Neuronal stem cell (in vitro differentiated cells): ENCODE data around the gene FYN.
"Not testable (repeated sequence)": the region's sequence is repeated elsewhere in the genome, so short reads cannot be mapped to it uniquely, and the experiment has no call there.

Source experiments
- DNase-seq: peaks from one replicate; pipeline ENCODE4 v3.0.0-alpha.2; 2013; ENCODE audit warnings: low spot score
- H2AFZ ChIP-seq: one replicate; pipeline ENCODE4 v1.6.1; 2013; ENCODE audit warnings: mild to moderate bottlenecking, low read length, inconsistent platforms
- H2AK5ac ChIP-seq: 2 replicates; pipeline ENCODE4 v1.6.1; 2013; ENCODE audit warnings: low read depth, mild to moderate bottlenecking, inconsistent platforms, low read length, moderate library complexity, mixed read lengths
- H2BK120ac ChIP-seq: 2 replicates; pipeline ENCODE4 v1.6.1; 2013; ENCODE audit warnings: low read depth, mild to moderate bottlenecking, inconsistent platforms, low read length, moderate library complexity, mixed read lengths
- H2BK12ac ChIP-seq: one replicate; pipeline ENCODE4 v1.6.1; 2013; ENCODE audit warnings: low read length, inconsistent platforms
- H2BK15ac ChIP-seq: 2 replicates; pipeline ENCODE4 v1.6.1; 2013; ENCODE audit warnings: mild to moderate bottlenecking, low read length, inconsistent platforms, mixed read lengths
- H2BK5ac ChIP-seq: one replicate; pipeline ENCODE4 v1.6.1; 2013; ENCODE audit warnings: inconsistent platforms, mild to moderate bottlenecking, low read length, moderate library complexity
- H3K14ac ChIP-seq: one replicate; pipeline ENCODE4 v1.6.1; 2013; ENCODE audit warnings: low read length, inconsistent platforms
- H3K18ac ChIP-seq: 2 replicates; pipeline ENCODE4 v1.6.1; 2013; ENCODE audit warnings: low read length, inconsistent platforms
- H3K23ac ChIP-seq: 2 replicates; pipeline ENCODE4 v1.6.1; 2013; ENCODE audit warnings: low read depth, mild to moderate bottlenecking, mixed read lengths, low read length, inconsistent platforms; ENCODE audit not compliant: poor library complexity
- H3K27ac ChIP-seq: replicated peaks from 3 replicates; pipeline ENCODE4 v1.5.1; 2013; ENCODE audit warnings: low read length, inconsistent platforms
- H3K27me3 ChIP-seq, 3 experiments: 2 replicates each; pipeline ENCODE4 v1.6.1; 2013; ENCODE audit warnings: low read length in 3 of 3, mild to moderate bottlenecking in 2 of 3, inconsistent platforms in 1 of 3, low read depth in 1 of 3, mixed read lengths in 1 of 3, moderate library complexity in 1 of 3; ENCODE audit not compliant: control insufficient read depth in 3 of 3, insufficient read depth in 3 of 3
- H3K36me3 ChIP-seq, 2 donors: replicated peaks in 1 of 2; 2 replicates each; pipeline ENCODE4 v1.6.1; 2013; ENCODE audit warnings: low read length in 2 of 2; ENCODE audit not compliant: control insufficient read depth in 2 of 2, insufficient read depth in 2 of 2
- H3K4ac ChIP-seq: 2 replicates; pipeline ENCODE4 v1.6.1; 2013; ENCODE audit warnings: inconsistent platforms, mild to moderate bottlenecking, low read length, moderate library complexity
- H3K4me1 ChIP-seq, 2 donors: 1 replicate in 1 of 2; 2 replicates in 1 of 2; pipeline ENCODE4 v1.6.1; 2013; ENCODE audit warnings: low read length in 2 of 2, low read depth in 1 of 2; ENCODE audit not compliant: control insufficient read depth in 2 of 2, insufficient read depth in 1 of 2
- H3K4me2 ChIP-seq: one replicate; pipeline ENCODE4 v1.6.1; 2013; ENCODE audit warnings: mild to moderate bottlenecking, low read length, inconsistent platforms; ENCODE audit not compliant: insufficient read depth, poor library complexity, severe bottlenecking
- H3K4me3 ChIP-seq, 2 donors: 2 replicates each; pipeline ENCODE4 v1.5.1; 2013; ENCODE audit warnings: low read length in 2 of 2, mild to moderate bottlenecking in 2 of 2, inconsistent platforms in 1 of 2, moderate library complexity in 1 of 2
- H3K79me1 ChIP-seq: one replicate; pipeline ENCODE4 v1.6.1; 2013; ENCODE audit warnings: low read depth, mild to moderate bottlenecking, inconsistent platforms, low read length, moderate library complexity
- H3K9ac ChIP-seq: one replicate; pipeline ENCODE4 v1.6.1; 2013; ENCODE audit warnings: mild to moderate bottlenecking, low read depth, low read length, inconsistent platforms; ENCODE audit not compliant: poor library complexity
- H3K9me3 ChIP-seq, 2 donors: replicated peaks in 1 of 2; 2 replicates each; pipeline versions ENCODE3 to v1.6.1; 2013; ENCODE audit warnings: low read length in 2 of 2, mild to moderate bottlenecking in 2 of 2, inconsistent platforms in 1 of 2, low read depth in 1 of 2, mixed read lengths in 1 of 2, moderate library complexity in 1 of 2; ENCODE audit not compliant: control insufficient read depth in 2 of 2, insufficient read depth in 1 of 2
- H4K8ac ChIP-seq: one replicate; pipeline ENCODE4 v1.6.1; 2013; ENCODE audit warnings: low read depth, mild to moderate bottlenecking, inconsistent platforms, low read length, moderate library complexity
- H4K91ac ChIP-seq: one replicate; pipeline ENCODE4 v1.6.1; 2013; ENCODE audit warnings: low read length, low read depth, mild to moderate bottlenecking, inconsistent platforms; ENCODE audit not compliant: poor library complexity
- WGBS, 2 donors: extraction: QIAGEN DNeasy Blood & Tissue Kit; methylation state at CpG; one replicate each; pipeline ENCODE4 v1.1.7; 2013; ENCODE audit warnings: missing lambda C conversion rate in 2 of 2, mixed read lengths in 1 of 2; ENCODE audit not compliant: insufficient read length in 2 of 2, insufficient replicate concordance in 1 of 2; ENCODE audit errors: extremely low coverage in 2 of 2; 5-methylcytosine and 5-hydroxymethylcytosine counted together

The FYN gene

GRCh38 chr6:111911428-111911827, 38.2 kb upstream of the FYN start:
- Histone ChIP-seq H3K4me1 (no peaks in the 10 kb centered on the region), H3K4me2 (no peak overlapping the region), H3K9me3 (no peaks in the 10 kb centered on the region), H2BK12ac (no peak overlapping the region), H2AFZ (peak overlapping the region; percentile 51), H3K23ac (no peak overlapping the region), H2BK15ac (no peak overlapping the region), H3K18ac (no peak overlapping the region), H2BK5ac (no peak overlapping the region), H3K4me3 (no peak overlapping the region), H3K4ac (no peak overlapping the region), H3K9ac (no peak overlapping the region), H3K14ac (no peak overlapping the region), H2AK5ac (no peak overlapping the region), H2BK120ac (no peak overlapping the region), H3K79me1 (no peaks in the 10 kb centered on the region), H4K91ac (no peak overlapping the region), H3K27ac (no peak overlapping the region), H3K27me3 (no peaks in the 10 kb centered on the region), H3K36me3 (no peaks in the 10 kb centered on the region), H4K8ac (no peak overlapping the region)
- no peak for DNase-seq
- no CpG with 5 or more reads among the region's 7 CpGs for WGBS, 2 donors

GRCh38 chr6:111909238-111909637, 36.0 kb upstream of the FYN start:
- Histone ChIP-seq H2BK5ac (no peak overlapping the region), H3K4me3 (no peak overlapping the region), H3K4me2 (no peak overlapping the region), H2BK12ac (no peak overlapping the region), H4K91ac (no peak overlapping the region), H3K79me1 (no peaks in the 10 kb centered on the region), H2BK120ac (no peak overlapping the region), H3K23ac (no peak overlapping the region), H2BK15ac (no peak overlapping the region), H2AK5ac (no peak overlapping the region), H2AFZ (no peak overlapping the region), H3K36me3 (no peaks in the 10 kb centered on the region), H3K27ac (no peak overlapping the region), H3K9ac (no peak overlapping the region), H3K18ac (no peak overlapping the region), H3K14ac (no peak overlapping the region), H4K8ac (no peak overlapping the region), H3K4ac (no peak overlapping the region), H3K27me3 (no peaks in the 10 kb centered on the region), H3K9me3 (no peaks in the 10 kb centered on the region), H3K4me1 (no peaks in the 10 kb centered on the region)
- WGBS, 2 donors = no CpG with 5 or more reads among the region's 3 CpGs
- DNase-seq = no peak

GRCh38 chr6:111908365-111908764, 35.1 kb upstream of the FYN start:
- not testable (repeated sequence) for H3K4me1 ChIP-seq, H3K36me3 ChIP-seq, H3K23ac ChIP-seq, H3K4me2 ChIP-seq, H2BK12ac ChIP-seq, H2BK15ac ChIP-seq, H4K8ac ChIP-seq, DNase-seq, H2AK5ac ChIP-seq, H3K27me3 ChIP-seq, H3K9me3 ChIP-seq, H2AFZ ChIP-seq, H2BK120ac ChIP-seq, H2BK5ac ChIP-seq, H3K79me1 ChIP-seq, H3K27ac ChIP-seq, H3K14ac ChIP-seq, H3K9ac ChIP-seq, H3K4me3 ChIP-seq, H3K18ac ChIP-seq, H4K91ac ChIP-seq, H3K4ac ChIP-seq
- no CpG with 5 or more reads among the region's 17 CpGs for whole genome bisulfite sequencing, 2 donors

GRCh38 chr6:111900735-111901134, 27.5 kb upstream of the FYN start:
- no peak overlapping the region for H3K4me3 ChIP-seq
- WGBS, 2 donors = no CpG with 5 or more reads among the region's 5 CpGs
- H3K27me3 ChIP-seq = no peaks in the 10 kb centered on the region

More at GRCh38 chr6:111900735-111901134, 27.5 kb upstream of the FYN start:
- Histone ChIP-seq H3K18ac (no peak overlapping the region), H3K36me3 (no peaks in the 10 kb centered on the region), H3K9ac (no peak overlapping the region), H2AK5ac (no peak overlapping the region), H3K27ac (no peak overlapping the region), H2BK12ac (no peak overlapping the region), H3K4ac (no peak overlapping the region), H3K4me2 (no peak overlapping the region), H3K4me1 (peaks cover 0 to 3% of the 10 kb centered on the region in 2 donors), H3K23ac (no peak overlapping the region), H4K8ac (no peak overlapping the region), H3K79me1 (no peaks in the 10 kb centered on the region), H4K91ac (no peak overlapping the region), H2BK5ac (no peak overlapping the region), H3K9me3 (no peaks in the 10 kb centered on the region), H3K14ac (no peak overlapping the region), H2AFZ (peak overlapping the region; percentile 50), H2BK15ac (no peak overlapping the region), H2BK120ac (no peak overlapping the region)
- DNase-seq = no peak
